Neutrophil (primary cell): Measurements from ENCODE around the gene EFCAB6.

Experiments used
- H3K27ac ChIP-seq: fragments of 200-600 bp; sonication (generic); 2 replicates; pipeline ENCODE4 v1.5.1; 2016; ENCODE audit warnings: mild to moderate bottlenecking, moderate library complexity
- H3K27me3 ChIP-seq: fragments of 200-600 bp; sonication (generic); 2 replicates; pipeline ENCODE4 v1.6.0; 2016; ENCODE audit warnings: mild to moderate bottlenecking
- H3K36me3 ChIP-seq: fragments of 200-600 bp; sonication (generic); 2 replicates; pipeline ENCODE4 v1.5.1; 2017
- H3K4me1 ChIP-seq, 2 experiments: fragments of 200-600 bp in 1 of 2; sonication (generic) in 1 of 2; 1 replicate in 1 of 2; 2 replicates in 1 of 2; pipeline versions ENCODE4 v1.5.1 to v1.6.1; 2013 to 2016; ENCODE audit warnings: low read depth in 1 of 2, low read length in 1 of 2, mild to moderate bottlenecking in 1 of 2, moderate library complexity in 1 of 2; ENCODE audit not compliant: control insufficient read depth in 1 of 2, insufficient read depth in 1 of 2
- H3K4me3 ChIP-seq, 2 experiments: fragments of 200-600 bp in 1 of 2; sonication (generic) in 1 of 2; 1 replicate in 1 of 2; 2 replicates in 1 of 2; pipeline ENCODE4 v1.5.1; 2013 to 2016; ENCODE audit warnings: low read depth in 1 of 2, low read length in 1 of 2, mild to moderate bottlenecking in 1 of 2, moderate library complexity in 1 of 2
- H3K9me3 ChIP-seq: fragments of 200-600 bp; sonication (generic); 2 replicates; pipeline ENCODE4 v1.5.1; 2016
- CTCF ChIP-seq: fragments of 200-600 bp; sonication (generic); IDR thresholded peaks from 2 replicates; pipeline ENCODE4 v1.5.1; 2016; ENCODE audit warnings: antibody characterized with exemption

The EFCAB6 gene

GRCh38 chr22:43591380-43591779 lies 220.7 kb downstream of the EFCAB6 start:
- Histone ChIP-seq H3K4me3 (no peak overlapping the region), H3K9me3 (no peaks in the 10 kb centered on the region), H3K36me3 (no peaks in the 10 kb centered on the region), H3K27ac (no peak overlapping the region), H3K4me1 (no peaks in the 10 kb centered on the region), H3K27me3 (no peaks in the 10 kb centered on the region)
- TF ChIP-seq CTCF, result no peak

DNA sequence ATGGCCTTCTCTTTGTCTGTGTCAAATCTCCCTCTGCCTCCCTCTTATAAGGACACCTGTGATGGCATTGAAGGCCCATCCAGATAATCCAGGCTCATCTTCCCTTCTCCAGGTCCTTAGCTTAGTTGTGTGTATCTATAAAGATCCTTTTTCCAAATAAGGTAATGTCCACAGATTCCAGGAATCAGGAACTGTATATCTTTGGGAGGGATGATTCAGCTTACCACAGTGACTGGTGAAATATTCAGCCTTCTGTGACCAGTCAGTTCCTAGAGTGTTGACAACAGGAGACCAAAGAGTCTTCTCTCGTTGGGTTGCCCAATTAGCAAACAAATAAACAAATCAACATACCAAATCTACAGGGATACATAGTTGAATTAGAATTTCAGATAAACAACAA lies 224.5 kb downstream of the EFCAB6 start:
- Histone ChIP-seq H3K4me1 (no peaks in the 10 kb centered on the region), H3K4me3 (no peak overlapping the region), H3K36me3 (no peaks in the 10 kb centered on the region), H3K27ac (no peak overlapping the region), H3K9me3 (no peaks in the 10 kb centered on the region), H3K27me3 (no peaks in the 10 kb centered on the region)
- TF ChIP-seq CTCF, result no peak

GRCh38 chr22:43583501-43583900 lies 228.6 kb downstream of the EFCAB6 start:
- Histone ChIP-seq H3K27ac (no peak overlapping the region), H3K27me3 (no peaks in the 10 kb centered on the region), H3K9me3 (no peaks in the 10 kb centered on the region), H3K4me3 (no peak overlapping the region), H3K36me3 (no peaks in the 10 kb centered on the region), H3K4me1 (no peaks in the 10 kb centered on the region)
- no peak for TF ChIP-seq CTCF

- Histone ChIP-seq H3K27me3 (peaks cover 8% of the 10 kb centered on the region), H3K9me3 (no peaks in the 10 kb centered on the region), H3K4me3 (no peak overlapping the region), H3K36me3 (no peaks in the 10 kb centered on the region), H3K27ac (no peak overlapping the region), H3K4me1 (no peaks in the 10 kb centered on the region)
- no peak for TF ChIP-seq CTCF
Measured at GRCh38 chr22:43582394-43582793, 229.7 kb downstream of the EFCAB6 start.

DNA sequence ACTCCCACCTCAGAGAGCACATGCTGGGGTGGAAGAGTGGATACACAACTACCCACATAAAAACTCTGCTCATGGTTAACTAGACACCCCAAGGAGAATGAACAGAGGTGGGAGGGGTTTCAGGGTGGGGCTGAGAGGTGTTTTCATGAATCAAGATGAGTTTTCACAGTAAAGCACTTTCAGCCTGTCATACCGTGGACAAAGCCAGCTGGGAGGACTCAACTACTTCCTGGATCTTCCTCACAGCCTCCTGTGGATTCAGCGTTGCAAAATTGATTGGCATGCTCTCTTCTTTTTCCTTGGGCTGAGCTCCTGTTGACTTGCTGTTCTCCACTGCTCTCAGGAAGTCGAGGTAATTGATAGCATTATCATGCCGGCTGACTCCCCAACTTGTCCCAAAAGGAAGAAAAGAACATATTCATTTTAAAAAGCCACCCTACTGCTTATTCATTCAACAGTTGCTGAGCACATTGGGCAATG lies 231.8 kb downstream of the EFCAB6 start:
- Histone ChIP-seq H3K9me3 (no peaks in the 10 kb centered on the region), H3K27me3 (peaks cover 26% of the 10 kb centered on the region), H3K27ac (no peak overlapping the region), H3K4me3 (no peak overlapping the region), H3K36me3 (no peaks in the 10 kb centered on the region), H3K4me1 (no peaks in the 10 kb centered on the region)
- no peak for TF ChIP-seq CTCF

GRCh38 chr22:43574738-43575137 lies 237.4 kb downstream of the EFCAB6 start:
- Histone ChIP-seq H3K4me3 (no peak overlapping the region), H3K36me3 (no peaks in the 10 kb centered on the region), H3K27ac (no peak overlapping the region), H3K4me1 (no peaks in the 10 kb centered on the region), H3K9me3 (no peaks in the 10 kb centered on the region), H3K27me3 (peaks cover 31% of the 10 kb centered on the region)
- TF ChIP-seq CTCF, result no peak
